ENCODE data around the gene TEKTIP1. TPM values are rescaled to one million over a fixed set of nuclear protein-coding genes. Genes with fewer than 3 reads are reported as not detected.
"Not testable (repeated sequence)": the region's sequence is repeated elsewhere in the genome, so short reads cannot be mapped to it uniquely, and the experiment has no call there.

TEKTIP1 gene
- polyA plus RNA-seq, 10 donors = 2.1 to 4.4 (median 2.7) TPM

- DNase-seq = no peak
Measured at GRCh38 chr19:3523361-3524077, 15.5 kb upstream of the TEKTIP1 start.

- DNase-seq = no peak
Measured at GRCh38 chr19:3524078-3524842, 14.7 kb upstream of the TEKTIP1 start.

- no peak for DNase-seq
Measured at GRCh38 chr19:3524904-3525451, 14.0 kb upstream of the TEKTIP1 start.

GRCh38 chr19:3526507-3527237 lies 12.3 kb upstream of the TEKTIP1 start:
- no peak for DNase-seq

- DNase-seq = no peak
Measured at GRCh38 chr19:3527238-3527910, 11.6 kb upstream of the TEKTIP1 start.

GRCh38 chr19:3528080-3528479 lies 10.9 kb upstream of the TEKTIP1 start:
- DNase-seq = no peak

- DNase-seq = no peak
Measured at GRCh38 chr19:3528539-3529211, 10.3 kb upstream of the TEKTIP1 start.

- DNase-seq = not testable (repeated sequence)
Measured at GRCh38 chr19:3529299-3529698, 9.7 kb upstream of the TEKTIP1 start.

- no peak for DNase-seq
Measured at GRCh38 chr19:3530389-3530788, 8.6 kb upstream of the TEKTIP1 start.

- no peak for DNase-seq
Measured at GRCh38 chr19:3531716-3532115, 7.3 kb upstream of the TEKTIP1 start.

- DNase-seq = no peak
Measured at GRCh38 chr19:3532154-3532786, 6.7 kb upstream of the TEKTIP1 start.

- DNase-seq = no peak
Measured at GRCh38 chr19:3533033-3533432, 5.9 kb upstream of the TEKTIP1 start.

GRCh38 chr19:3533563-3534216 lies 5.3 kb upstream of the TEKTIP1 start:
- DNase-seq = no peak

- DNase-seq = no peak
Measured at GRCh38 chr19:3534375-3535234, 4.4 kb upstream of the TEKTIP1 start.

GRCh38 chr19:3535235-3535535 lies 3.8 kb upstream of the TEKTIP1 start:
- DNase-seq = no peak

- DNase-seq = no peak
Measured at GRCh38 chr19:3535563-3535965, 3.4 kb upstream of the TEKTIP1 start.

GRCh38 chr19:3535981-3536380 lies 3.0 kb upstream of the TEKTIP1 start:
- no peak for DNase-seq

- no peak for DNase-seq
Measured at GRCh38 chr19:3536429-3537100, 2.4 kb upstream of the TEKTIP1 start.

- no peak for DNase-seq
Measured at GRCh38 chr19:3537101-3537437, 1.9 kb upstream of the TEKTIP1 start.
